ENCODE measurements around the gene TSPAN15.

TSPAN15 gene

DNA sequence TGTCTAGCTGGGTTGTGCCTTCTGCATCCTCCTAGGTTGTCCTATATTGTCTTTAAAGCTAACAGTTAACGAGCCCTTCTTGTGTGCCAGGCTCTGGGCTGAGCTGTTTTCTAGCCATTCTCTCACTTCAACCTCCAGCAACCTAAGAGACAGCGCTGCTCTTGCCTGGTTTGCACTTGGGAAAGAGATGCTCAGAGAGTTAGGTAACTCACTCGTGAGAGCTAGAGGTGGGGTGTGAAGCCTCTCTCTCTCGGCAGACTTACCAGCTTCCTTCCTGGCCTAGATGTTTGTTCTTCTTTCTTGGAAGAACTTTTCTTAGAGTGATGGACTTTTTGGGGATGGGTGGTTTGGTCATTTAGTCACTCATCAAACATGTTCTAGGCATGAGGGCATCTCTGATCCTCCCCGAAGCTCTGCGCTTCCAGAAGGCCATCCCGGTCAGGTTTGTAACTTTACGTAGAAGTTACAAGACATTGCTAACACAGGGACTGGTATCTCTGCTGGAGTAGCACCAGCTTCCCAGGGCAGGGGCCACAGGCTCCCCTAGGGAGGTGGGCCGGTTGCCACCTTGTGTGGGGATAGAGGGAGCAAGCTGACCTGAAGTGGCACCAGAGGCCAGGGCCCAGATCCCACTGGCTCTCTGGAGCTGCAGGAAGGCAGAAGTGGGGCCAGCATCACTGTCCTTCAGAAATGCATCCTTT lies 14.3 kb downstream of the TSPAN15 start:
- no peak for DNase-seq (ENCODE audit: low read depth, low spot score)

DNA sequence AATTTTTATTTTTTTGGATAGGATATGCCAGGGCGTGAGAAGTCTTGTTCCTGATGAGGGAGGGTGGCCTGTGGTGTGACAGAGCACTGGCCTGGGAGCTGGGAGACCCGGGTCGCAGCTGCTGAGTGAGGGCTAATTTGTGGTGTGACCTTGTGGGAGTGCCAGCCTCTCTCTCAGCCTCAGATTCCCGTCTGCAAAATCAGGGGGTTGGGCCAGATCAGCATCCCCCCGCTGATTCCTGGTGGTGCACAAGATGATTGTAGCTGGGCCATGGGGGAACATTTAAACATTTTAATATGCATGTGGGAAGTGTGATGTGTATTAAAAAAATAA lies 14.9 kb downstream of the TSPAN15 start:
- no peak for DNase-seq (ENCODE audit: low read depth, low spot score)

- no peak for DNase-seq (ENCODE audit: low read depth, low spot score)
Observed at GRCh38 chr10:69466689-69467088, 15.4 kb downstream of the TSPAN15 start.

DNA sequence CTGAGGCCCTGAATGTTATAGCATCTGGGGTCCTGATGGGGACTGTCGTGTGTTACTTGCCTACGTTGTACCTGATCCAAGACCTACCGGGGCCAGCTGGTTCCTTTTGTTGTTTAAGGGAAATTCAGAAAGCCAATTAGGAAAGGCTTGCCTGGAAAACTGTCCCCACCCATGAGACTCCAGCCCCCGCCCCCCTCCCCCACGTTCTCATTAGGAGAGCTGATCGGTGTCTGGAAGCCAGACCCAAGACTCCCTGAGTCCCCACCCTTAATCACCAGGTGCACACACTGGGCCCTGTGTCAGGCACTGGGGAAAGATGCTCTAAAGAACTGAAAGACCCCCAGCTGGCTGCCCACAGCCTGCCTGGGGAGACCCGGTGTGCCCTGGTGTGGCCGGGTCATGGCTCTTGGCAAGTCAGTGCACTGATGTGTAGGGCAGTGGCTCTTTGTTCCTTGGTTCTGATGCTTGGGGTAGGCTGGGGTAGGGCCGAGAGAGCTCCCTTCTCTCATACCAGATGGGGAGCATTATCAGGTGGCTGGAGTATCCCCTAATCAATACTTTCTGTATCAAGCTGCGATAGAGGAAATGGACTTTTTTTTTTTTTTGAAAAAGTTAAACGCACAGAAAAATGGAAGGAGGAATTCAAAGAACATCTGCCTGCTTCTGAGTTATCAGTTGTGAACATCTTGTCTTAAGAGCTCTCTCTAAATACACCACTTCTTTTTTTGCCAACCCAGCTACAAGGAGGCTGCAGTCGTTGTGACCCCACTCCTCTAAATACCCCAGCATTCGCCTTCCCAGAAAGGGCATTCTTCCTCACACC lies 16.9 kb downstream of the TSPAN15 start:
- DNase-seq (ENCODE audit: low read depth, low spot score), result no peak

GRCh38 chr10:69468751-69469089 lies 17.5 kb downstream of the TSPAN15 start:
- no peak for DNase-seq (ENCODE audit: low read depth, low spot score)

DNA sequence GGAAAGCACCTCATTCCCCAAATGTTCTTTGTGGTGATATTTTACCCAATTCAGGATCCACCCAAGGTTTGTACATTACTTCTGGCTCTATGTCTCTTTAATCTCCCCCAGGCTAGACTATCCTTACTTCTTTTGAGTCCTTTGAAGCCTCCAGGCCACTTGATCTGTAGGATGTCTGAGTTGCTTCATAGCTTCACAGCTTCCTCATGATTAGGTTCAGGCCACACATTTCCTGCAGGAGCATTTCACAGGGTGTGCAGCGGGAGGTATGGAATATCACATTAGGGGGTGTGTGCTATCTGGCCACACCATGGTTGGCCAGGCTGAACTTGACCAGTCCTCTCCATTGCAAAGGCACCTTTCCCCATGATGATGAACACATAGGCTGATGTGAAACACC lies 18.7 kb downstream of the TSPAN15 start:
- no peak for DNase-seq (ENCODE audit: low read depth, low spot score)

DNA sequence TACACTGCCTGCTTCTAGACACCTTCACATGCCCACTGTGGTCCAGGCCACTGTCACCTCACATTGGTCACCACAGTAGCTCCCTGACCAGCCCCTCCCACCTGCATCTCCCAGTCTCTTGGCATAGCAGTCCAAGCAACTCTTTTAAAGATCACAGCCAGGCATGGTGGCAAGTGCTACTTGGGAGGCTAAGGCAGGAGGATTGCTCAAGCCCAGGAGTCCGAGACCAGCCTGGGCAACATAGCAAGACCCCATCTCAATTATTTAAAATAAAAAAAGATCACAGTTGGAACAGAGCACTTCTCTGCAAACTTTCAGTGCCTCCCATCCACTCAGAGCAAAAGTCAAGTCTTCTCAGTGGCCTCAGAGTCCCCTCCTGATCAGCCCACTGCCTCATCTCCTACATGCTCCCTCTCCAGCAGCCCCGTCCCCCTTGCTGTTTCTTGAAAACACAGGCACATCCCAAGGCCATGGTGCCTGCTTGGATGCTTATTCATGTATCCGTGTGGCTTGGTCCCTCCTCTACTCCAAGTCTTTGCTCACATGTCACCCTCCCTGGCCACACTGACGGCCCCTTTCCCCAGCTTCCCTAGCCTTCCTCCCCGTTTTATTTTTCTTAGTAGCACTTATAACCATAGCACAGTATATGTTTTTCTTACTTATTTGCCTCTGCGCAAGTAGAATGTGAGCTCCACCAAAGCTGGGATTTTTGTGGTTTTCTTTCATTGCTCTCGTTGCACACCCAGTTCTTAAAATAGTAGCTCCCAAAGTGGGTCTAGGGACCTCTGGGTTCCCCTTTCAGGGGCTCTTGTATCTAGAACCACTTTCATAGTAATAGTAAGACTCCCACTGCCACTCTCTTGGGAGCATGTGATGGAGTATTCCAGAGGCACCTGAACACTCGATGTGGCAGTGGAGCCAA lies 19.5 kb downstream of the TSPAN15 start:
- DNase-seq (ENCODE audit: low read depth, low spot score), result no peak

DNA sequence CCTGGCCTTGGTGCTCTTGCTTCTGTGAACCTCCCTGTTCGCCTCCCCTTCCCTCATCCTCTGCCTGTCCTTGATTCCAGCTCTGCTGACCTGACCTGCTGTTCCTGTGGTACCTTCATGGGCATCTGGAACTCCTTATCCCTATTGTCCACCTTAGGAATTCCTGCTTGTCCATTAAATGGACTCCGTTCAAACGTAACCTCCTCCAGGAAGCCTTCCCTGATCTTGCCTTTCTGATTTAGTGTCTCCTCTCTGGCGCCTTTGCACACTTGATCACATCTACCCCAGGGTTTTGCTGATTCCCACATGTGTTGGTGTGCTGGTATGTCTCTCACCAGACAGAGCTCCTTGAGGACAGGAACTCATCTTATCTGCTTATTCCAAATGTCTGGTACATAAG lies 20.9 kb downstream of the TSPAN15 start:
- no peak for DNase-seq (ENCODE audit: low read depth, low spot score)

GRCh38 chr10:69472544-69472943 lies 21.3 kb downstream of the TSPAN15 start:
- DNase-seq (ENCODE audit: low read depth, low spot score), result no peak

DNA sequence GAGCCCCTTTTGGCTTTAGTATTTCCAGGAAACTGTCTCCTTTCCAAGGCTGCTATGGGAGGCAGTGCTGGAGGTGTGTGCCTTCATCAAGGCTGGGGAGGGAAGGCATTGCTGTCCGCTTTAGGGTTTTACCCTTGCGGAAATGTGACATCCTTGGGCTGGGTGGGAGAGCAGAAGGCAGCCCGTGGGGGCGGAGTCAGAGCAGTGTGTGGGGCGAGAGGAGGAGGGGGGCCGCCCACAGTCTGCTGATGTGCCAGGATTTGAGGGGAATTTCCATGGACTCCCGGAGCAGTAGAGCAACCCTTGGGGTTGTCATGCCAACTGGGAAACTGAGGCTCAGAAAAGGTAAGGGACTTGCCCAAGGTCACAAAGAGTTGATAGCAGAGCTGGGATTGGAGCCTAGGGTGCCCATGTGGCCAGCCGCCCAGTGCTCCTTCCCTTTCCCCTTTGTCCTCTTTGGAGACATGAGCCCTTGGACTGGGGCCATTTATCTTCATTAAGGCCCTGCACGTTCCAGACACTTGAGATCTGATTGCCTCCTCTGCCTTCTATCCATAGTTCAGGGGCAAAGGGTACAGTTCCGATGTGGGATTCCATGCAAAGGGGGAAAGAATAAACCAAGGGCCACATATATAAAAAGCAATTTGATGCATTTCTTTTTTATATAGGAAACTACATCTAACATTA lies 22.2 kb downstream of the TSPAN15 start:
- DNase-seq (ENCODE audit: low read depth, low spot score), result no peak

DNA sequence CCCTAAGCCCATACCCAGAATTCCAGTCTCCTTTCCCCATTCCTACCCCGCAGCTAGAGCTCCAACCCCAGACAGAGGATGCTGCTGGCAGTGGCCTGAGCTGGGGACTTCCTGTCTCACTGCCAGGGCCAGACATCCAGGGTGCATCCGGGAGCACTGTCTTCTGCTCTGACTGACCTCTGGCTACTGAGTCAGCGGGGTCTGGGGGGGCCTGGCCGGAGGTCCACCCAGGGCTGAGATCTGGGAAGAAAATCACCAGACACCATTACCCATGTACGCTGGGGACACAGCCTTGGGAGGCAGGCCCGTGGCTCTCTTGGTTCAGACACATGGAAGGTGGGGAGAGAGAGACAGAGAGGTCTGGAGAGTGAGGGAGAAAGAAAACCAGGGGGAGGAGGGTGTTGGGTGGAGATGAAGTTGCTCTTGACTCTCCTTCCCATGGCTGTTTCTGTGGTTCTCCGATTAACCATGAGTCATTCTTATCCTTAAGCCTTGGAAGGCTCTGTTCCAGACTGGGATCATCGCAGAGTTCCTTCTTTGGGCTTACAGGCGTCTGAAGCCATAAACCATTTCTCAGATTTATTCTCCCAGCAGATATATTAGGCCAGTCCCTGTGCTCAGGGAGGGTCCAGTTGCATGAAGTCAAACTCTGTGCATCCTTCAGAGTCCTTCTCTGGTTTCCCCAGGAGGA lies 23.6 kb downstream of the TSPAN15 start:
- no peak for DNase-seq (ENCODE audit: low read depth, low spot score)

- DNase-seq (ENCODE audit: low read depth, low spot score), result no peak
Observed at GRCh38 chr10:69475433-69475830, 24.2 kb downstream of the TSPAN15 start.

- DNase-seq (ENCODE audit: low read depth, low spot score), result no peak
Observed at GRCh38 chr10:69477968-69478597, 26.8 kb downstream of the TSPAN15 start.

DNA sequence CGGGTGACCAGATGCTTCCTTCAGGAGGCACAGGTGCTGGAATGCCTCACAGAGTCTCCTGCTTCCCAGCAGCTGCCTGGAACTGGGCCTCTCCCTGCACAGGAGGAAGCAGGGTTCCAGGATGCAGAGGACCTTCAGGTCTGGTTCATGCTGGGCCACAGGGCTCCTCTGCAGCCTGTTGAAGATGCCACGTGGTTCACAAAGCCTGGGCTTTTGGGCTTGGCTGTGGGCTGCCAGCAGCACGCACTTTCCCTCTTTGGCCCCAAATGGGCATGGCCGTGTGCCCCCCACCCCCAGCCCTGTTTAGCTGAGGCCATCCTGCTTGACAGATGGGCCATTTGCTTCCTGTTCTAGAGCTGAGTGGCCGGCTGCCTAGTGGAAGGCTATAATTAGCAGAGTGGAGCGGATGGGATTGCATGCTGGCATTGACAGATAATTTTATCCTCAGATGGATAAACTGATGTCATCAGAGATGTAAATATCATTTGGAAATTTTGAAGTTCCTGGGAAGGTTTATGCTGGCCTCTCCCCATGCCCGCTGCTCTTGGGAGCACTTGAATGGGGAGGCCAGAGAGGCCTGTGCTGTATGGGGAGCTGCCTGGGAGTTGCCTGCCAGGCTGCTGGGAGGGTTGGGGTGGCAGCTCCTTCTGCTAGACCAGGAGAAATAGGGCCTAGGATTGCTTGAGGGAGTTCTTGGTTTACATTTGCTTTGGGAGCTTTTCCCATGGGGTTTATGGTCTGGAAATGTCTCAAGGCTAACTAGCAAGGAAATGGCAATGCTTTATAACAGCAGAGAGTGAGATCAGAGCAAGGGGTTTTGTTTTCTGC lies 28.2 kb downstream of the TSPAN15 start:
- no peak for DNase-seq (ENCODE audit: low read depth, low spot score)

- no peak for DNase-seq (ENCODE audit: low read depth, low spot score)
Observed at GRCh38 chr10:69480068-69480412, 28.8 kb downstream of the TSPAN15 start.

GRCh38 chr10:69481305-69481704 lies 30.0 kb downstream of the TSPAN15 start:
- no peak for DNase-seq (ENCODE audit: low read depth, low spot score)

DNA sequence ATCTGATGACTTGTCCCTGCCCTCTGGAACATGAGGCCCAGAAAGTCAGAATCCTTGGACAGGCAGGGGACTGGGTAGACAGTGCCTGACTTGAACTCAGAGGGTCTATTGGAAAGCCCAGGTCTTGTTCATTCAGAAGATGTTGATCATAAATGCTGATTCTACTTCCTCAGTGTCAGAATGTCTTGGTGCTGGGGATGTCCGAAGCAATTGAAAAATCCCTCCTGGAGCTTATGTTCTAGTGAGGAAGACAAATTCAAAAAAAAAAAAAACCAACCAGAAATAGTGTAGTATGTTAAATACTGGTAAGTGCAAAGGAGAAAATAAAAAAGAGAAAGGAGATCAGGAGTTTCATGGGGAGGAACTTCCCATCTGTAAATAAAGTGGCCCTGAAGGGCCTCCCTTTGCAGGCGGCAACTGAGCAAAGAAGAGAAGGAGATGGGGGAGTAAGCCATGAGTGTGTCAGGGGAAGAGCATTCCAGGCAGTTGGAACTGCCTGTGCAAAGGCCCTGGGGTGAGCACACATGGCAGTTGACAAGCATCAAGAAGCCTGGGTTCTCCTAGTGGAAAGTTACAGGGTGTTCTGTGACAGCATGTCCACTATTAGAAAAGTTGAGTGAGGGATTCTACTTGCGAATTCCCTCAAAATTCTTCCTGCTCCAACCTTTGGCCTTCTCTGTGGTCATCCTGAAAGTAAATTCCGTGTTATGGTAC lies 30.7 kb downstream of the TSPAN15 start:
- no peak for DNase-seq (ENCODE audit: low read depth, low spot score)

- no peak for DNase-seq (ENCODE audit: low read depth, low spot score)
Observed at GRCh38 chr10:69483963-69484362, 32.7 kb downstream of the TSPAN15 start.

GRCh38 chr10:69484736-69485135 lies 33.5 kb downstream of the TSPAN15 start:
- no peak for DNase-seq (ENCODE audit: low read depth, low spot score)

Measured in activated CD4-positive, CD25-positive, alpha-beta regulatory T cell treated with anti-CD3 and anti-CD28 coated beads, Interleukin-2, amount 50 U/mL, for 16 hours (primary cell).